ENCODE data around the gene FAM90A1.
"Not testable (repeated sequence)": the region's sequence is repeated elsewhere in the genome, so short reads cannot be mapped to it uniquely, and the experiment has no call there.

FAM90A1 gene

GRCh38 chr12:8179989-8180585 is 47.3 kb downstream of the FAM90A1 start:
- peak; percentile 47 for DNase-seq (ENCODE audit: low spot score)
- FAIRE-seq = not testable (repeated sequence)

- not testable (repeated sequence) for FAIRE-seq; DNase-seq (ENCODE audit: low spot score)
Measured at GRCh38 chr12:8172911-8173310, 54.5 kb downstream of the FAM90A1 start.

Data from RCC 7860 (cell line).